T-helper 17 cell (primary cell): ENCODE results near the gene ELF1. TPM values are rescaled to one million over a fixed set of nuclear protein-coding genes. Genes with fewer than 3 reads are reported as not detected.
"Not testable (repeated sequence)": the region's sequence is repeated elsewhere in the genome, so short reads cannot be mapped to it uniquely, and the experiment has no call there.

ENCODE experiments used
- ATAC-seq: fragments of 150-1000 bp; cut with Tn5 transposase; 2 replicates; pipeline ENCODE4 v1.10.0; 2021; ENCODE audit warnings: mild to moderate bottlenecking, moderate library complexity
- DNase-seq, 3 donors: peaks; one replicate each; pipeline versions ENCODE4 v3.0.0 to v3.0.0-alpha.2; 2020 to 2021
- H3K9me3 ChIP-seq: one replicate; pipeline ENCODE4 v1.7.0; 2013; ENCODE audit warnings: low read length, mild to moderate bottlenecking; ENCODE audit not compliant: control insufficient read depth, poor library complexity, severe bottlenecking
- H3K27ac Mint-ChIP-seq: one replicate; pipeline ENCODE4 v1.8.0; 2022; ENCODE audit warnings: mild to moderate bottlenecking, moderate library complexity, mixed read lengths
- H3K27me3 Mint-ChIP-seq: one replicate; pipeline ENCODE4 v1.8.0; 2022; ENCODE audit warnings: mixed read lengths
- H3K36me3 Mint-ChIP-seq: one replicate; pipeline ENCODE4 v1.8.0; 2022; ENCODE audit warnings: low read depth, mixed read lengths
- H3K4me1 Mint-ChIP-seq: one replicate; pipeline ENCODE4 v1.8.0; 2022; ENCODE audit warnings: mild to moderate bottlenecking, mixed read lengths
- H3K4me3 Mint-ChIP-seq: one replicate; pipeline ENCODE4 v1.8.0; 2022; ENCODE audit warnings: mild to moderate bottlenecking, moderate library complexity, mixed read lengths
- total RNA-seq, 4 donors: library from RNA in 2 of 4; stranded (reverse) in 2 of 4; gene quantifications; one replicate each; pipeline ENCODE4 v1.2.3 and lab custom pipeline; 2022 to 2026

Gene ELF1
- total RNA-seq, 2 donors from 2014 or later = 197 to 232 TPM

- peaks cover 52% of the 10 kb centered on the region for H3K4me1 Mint-ChIP-seq
- ATAC-seq = peak; percentile 24
- no peaks in the 10 kb centered on the region for H3K9me3 ChIP-seq
- peak overlapping the region; percentile 74 for H3K4me3 Mint-ChIP-seq
- no peaks in the 10 kb centered on the region for H3K27me3 Mint-ChIP-seq
- no peak for DNase-seq
- H3K27ac Mint-ChIP-seq = peak overlapping the region; percentile 72
- peaks cover 13% of the 10 kb centered on the region for H3K36me3 Mint-ChIP-seq
Observed at GRCh38 chr13:40961214-40961613, 57.9 kb downstream of the ELF1 start.

- no peak for ATAC-seq
- H3K9me3 ChIP-seq = no peaks in the 10 kb centered on the region
- peaks cover 52% of the 10 kb centered on the region for H3K4me1 Mint-ChIP-seq
- DNase-seq = no peak
- no peaks in the 10 kb centered on the region for H3K27me3 Mint-ChIP-seq
- peaks cover 13% of the 10 kb centered on the region for H3K36me3 Mint-ChIP-seq
- no peak overlapping the region for H3K4me3 Mint-ChIP-seq
- peak overlapping the region; percentile 72 for H3K27ac Mint-ChIP-seq
Observed at GRCh38 chr13:40960716-40961115, 58.4 kb downstream of the ELF1 start.

- H3K9me3 ChIP-seq = no peaks in the 10 kb centered on the region
- H3K27me3 Mint-ChIP-seq = no peaks in the 10 kb centered on the region
- H3K27ac Mint-ChIP-seq = peak overlapping the region; percentile 83
- H3K36me3 Mint-ChIP-seq = peaks cover 10% of the 10 kb centered on the region
- H3K4me1 Mint-ChIP-seq = peaks cover 40% of the 10 kb centered on the region
- no peak for ATAC-seq
- H3K4me3 Mint-ChIP-seq = peak overlapping the region; percentile 12
- no peak for DNase-seq
Observed at GRCh38 chr13:40958655-40959054, 60.5 kb downstream of the ELF1 start.

GRCh38 chr13:40946485-40946884 lies 72.6 kb downstream of the ELF1 start:
- ATAC-seq (no peak), DNase-seq (no peak)
- no peaks in the 10 kb centered on the region for H3K9me3 ChIP-seq
- Mint-ChIP-seq H3K4me3 (peak overlapping the region; percentile 36), H3K36me3 (peaks cover 14% of the 10 kb centered on the region), H3K4me1 (peaks cover 21% of the 10 kb centered on the region), H3K27ac (peak overlapping the region; percentile 75), H3K27me3 (no peaks in the 10 kb centered on the region)

GRCh38 chr13:40943073-40943472 lies 76.0 kb downstream of the ELF1 start:
- H3K4me3 Mint-ChIP-seq = no peak overlapping the region
- peaks cover 7% of the 10 kb centered on the region for H3K36me3 Mint-ChIP-seq
- no peak for DNase-seq
- H3K9me3 ChIP-seq = no peaks in the 10 kb centered on the region
- H3K27ac Mint-ChIP-seq = peak overlapping the region; percentile 83
- ATAC-seq = no peak
- peaks cover 27% of the 10 kb centered on the region for H3K4me1 Mint-ChIP-seq
- no peaks in the 10 kb centered on the region for H3K27me3 Mint-ChIP-seq

- H3K27me3 Mint-ChIP-seq = no peaks in the 10 kb centered on the region
- H3K4me1 Mint-ChIP-seq = peaks cover 27% of the 10 kb centered on the region
- H3K36me3 Mint-ChIP-seq = peaks cover 7% of the 10 kb centered on the region
- DNase-seq (no peak), ATAC-seq (no peak)
- peak overlapping the region; percentile 83 for H3K27ac Mint-ChIP-seq
- no peak overlapping the region for H3K4me3 Mint-ChIP-seq
- H3K9me3 ChIP-seq = no peaks in the 10 kb centered on the region
Observed at GRCh38 chr13:40941581-40941980, 77.5 kb downstream of the ELF1 start.

- no peak for DNase-seq
- H3K27ac Mint-ChIP-seq = peak overlapping the region; percentile 83
- no peaks in the 10 kb centered on the region for H3K27me3 Mint-ChIP-seq
- peak overlapping the region; percentile 45 for H3K4me3 Mint-ChIP-seq
- peaks cover 22% of the 10 kb centered on the region for H3K4me1 Mint-ChIP-seq
- ATAC-seq = peak; percentile 32
- no peaks in the 10 kb centered on the region for H3K9me3 ChIP-seq
- peaks cover 4% of the 10 kb centered on the region for H3K36me3 Mint-ChIP-seq
Observed at GRCh38 chr13:40940841-40941240, 78.3 kb downstream of the ELF1 start.

- H3K9me3 ChIP-seq = no peaks in the 10 kb centered on the region
- peak; percentile 52 for ATAC-seq
- Mint-ChIP-seq H3K4me1 (peaks cover 10% of the 10 kb centered on the region), H3K27me3 (no peaks in the 10 kb centered on the region), H3K4me3 (no peak overlapping the region), H3K27ac (peak overlapping the region; percentile 56), H3K36me3 (peaks cover 6% of the 10 kb centered on the region)
- DNase-seq = no peak
Observed at GRCh38 chr13:40933508-40934204, 85.5 kb downstream of the ELF1 start.

GRCh38 chr13:40932252-40932651 lies 86.9 kb downstream of the ELF1 start:
- Mint-ChIP-seq H3K27me3 (no peaks in the 10 kb centered on the region), H3K36me3 (peaks cover 6% of the 10 kb centered on the region), H3K4me3 (no peak overlapping the region), H3K4me1 (peaks cover 10% of the 10 kb centered on the region), H3K27ac (peak overlapping the region; percentile 56)
- no peaks in the 10 kb centered on the region for H3K9me3 ChIP-seq
- ATAC-seq = no peak
- no peak for DNase-seq

- DNase-seq = no peak
- no peak overlapping the region for H3K4me3 Mint-ChIP-seq
- peaks cover 6% of the 10 kb centered on the region for H3K36me3 Mint-ChIP-seq
- H3K9me3 ChIP-seq = no peaks in the 10 kb centered on the region
- no peak for ATAC-seq
- H3K27ac Mint-ChIP-seq = peak overlapping the region; percentile 76
- peaks cover 10% of the 10 kb centered on the region for H3K4me1 Mint-ChIP-seq
- H3K27me3 Mint-ChIP-seq = no peaks in the 10 kb centered on the region
Observed at GRCh38 chr13:40931719-40932118, 87.4 kb downstream of the ELF1 start.

- not testable (repeated sequence) for H3K27me3 Mint-ChIP-seq, ATAC-seq, H3K9me3 ChIP-seq, H3K36me3 Mint-ChIP-seq, DNase-seq, H3K4me3 Mint-ChIP-seq
- Mint-ChIP-seq H3K27ac (peak overlapping the region; percentile 56), H3K4me1 (peaks cover 10% of the 10 kb centered on the region)
Observed at GRCh38 chr13:40929883-40930282, 89.2 kb downstream of the ELF1 start.

- Mint-ChIP-seq H3K4me3 (no peak overlapping the region), H3K4me1 (peaks cover 9% of the 10 kb centered on the region), H3K27ac (peak overlapping the region; percentile 56), H3K36me3 (peaks cover 5% of the 10 kb centered on the region), H3K27me3 (no peaks in the 10 kb centered on the region)
- DNase-seq (no peak), ATAC-seq (no peak)
- H3K9me3 ChIP-seq = no peaks in the 10 kb centered on the region
Observed at GRCh38 chr13:40928980-40929379, 90.1 kb downstream of the ELF1 start.

GRCh38 chr13:40927929-40928328 lies 91.2 kb downstream of the ELF1 start:
- DNase-seq (no peak), ATAC-seq (peak; percentile 22)
- Mint-ChIP-seq H3K36me3 (no peaks in the 10 kb centered on the region), H3K4me3 (no peak overlapping the region), H3K27ac (peak overlapping the region; percentile 56), H3K27me3 (no peaks in the 10 kb centered on the region), H3K4me1 (peaks cover 2% of the 10 kb centered on the region)
- no peaks in the 10 kb centered on the region for H3K9me3 ChIP-seq

GRCh38 chr13:40923867-40924266 lies 95.2 kb downstream of the ELF1 start:
- DNase-seq (no peak), ATAC-seq (no peak)
- H3K9me3 ChIP-seq = no peaks in the 10 kb centered on the region
- no peaks in the 10 kb centered on the region for H3K36me3 Mint-ChIP-seq
- H3K4me1 Mint-ChIP-seq = peaks cover 15% of the 10 kb centered on the region
- no peaks in the 10 kb centered on the region for H3K27me3 Mint-ChIP-seq
- no peak overlapping the region for H3K4me3 Mint-ChIP-seq
- no peak overlapping the region for H3K27ac Mint-ChIP-seq
